Stimulated activated CD4-positive, alpha-beta T cell treated with anti-CD3 and anti-CD28 coated beads, Interleukin-4, amount 100 ng/mL, for 1 hour (primary cell): ENCODE data around the gene TEPSIN.

Experiments used
- DNase-seq: peaks from one replicate; pipeline ENCODE4 v3.0.0-alpha.2; 2020

The TEPSIN gene

DNA sequence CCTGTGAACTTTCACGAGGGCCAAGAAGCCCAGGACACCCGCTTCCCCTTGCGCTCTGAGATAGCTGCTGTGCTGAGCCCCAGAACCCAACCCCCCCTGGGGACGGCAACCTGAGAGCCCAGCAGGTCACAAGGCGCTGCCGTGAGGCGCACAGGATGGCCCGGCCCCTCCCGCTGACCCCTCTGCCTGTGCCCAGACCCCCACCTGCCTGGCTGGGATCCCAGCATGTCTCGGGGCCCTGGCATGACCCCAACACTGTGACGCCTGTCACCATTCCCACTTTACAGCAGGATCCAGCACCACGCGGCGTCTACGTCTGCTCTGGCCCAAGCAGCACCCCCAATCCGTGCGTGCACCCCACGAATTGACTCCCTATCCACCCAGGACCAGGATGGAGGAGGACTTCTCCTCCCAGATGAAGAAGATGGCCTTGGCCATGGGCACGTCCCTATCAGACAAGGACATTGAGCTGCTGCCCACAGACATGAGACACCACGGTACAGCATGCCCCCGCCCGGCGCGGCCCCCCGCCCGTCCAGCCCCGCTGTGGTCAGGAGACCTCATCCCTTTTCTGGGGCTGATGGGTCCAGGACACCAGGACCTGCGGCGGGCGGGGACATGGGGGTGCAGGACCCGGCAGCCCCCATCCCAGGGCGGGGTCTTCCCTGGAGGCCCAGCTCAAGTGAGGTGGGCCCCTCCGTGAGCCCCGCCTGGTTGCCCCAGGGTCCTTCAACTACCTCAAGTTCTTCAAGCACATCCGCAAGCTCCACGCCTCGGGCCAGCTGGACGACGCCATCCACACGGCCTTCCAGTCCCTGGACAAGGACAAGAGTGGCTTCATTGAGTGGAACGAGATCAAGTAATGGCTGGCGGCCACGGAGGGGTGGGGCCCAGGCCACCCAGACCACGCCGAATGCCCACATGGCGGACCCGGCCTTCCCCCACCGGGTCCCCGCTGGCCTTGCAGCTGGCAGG, 57.7 kb downstream of the TEPSIN start:
- DNase-seq: no peak

- no peak for DNase-seq
Observed at GRCh38 chr17:81179861-81180260, 59.0 kb downstream of the TEPSIN start.

DNA sequence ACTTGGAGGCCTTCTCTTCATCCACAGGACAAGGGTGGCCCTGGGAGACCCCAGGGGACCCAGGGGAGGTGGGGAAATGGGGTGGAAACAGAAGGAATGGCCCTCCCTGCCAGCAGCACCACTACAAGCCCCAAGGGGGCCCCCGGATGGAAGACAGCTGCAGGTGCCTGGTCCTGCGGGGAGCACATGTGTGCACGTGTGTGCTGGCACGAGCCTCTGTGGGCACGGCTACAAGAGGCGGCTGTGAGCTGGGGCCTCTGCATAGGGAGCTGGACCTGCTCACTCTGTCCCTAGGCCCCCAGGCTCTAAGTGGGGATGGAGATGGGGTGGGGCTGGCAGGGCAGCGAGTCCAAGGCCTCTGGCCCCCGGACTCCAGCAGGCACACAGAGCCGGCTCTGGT, 59.6 kb downstream of the TEPSIN start:
- DNase-seq: no peak
